Cerebellar nuclear complex (tissue), 1 donor: ENCODE data around the gene RCAN1.
"Not testable (repeated sequence)": the region's sequence is repeated elsewhere in the genome, so short reads cannot be mapped to it uniquely, and the experiment has no call there.

Experiments used
- DNase-seq, 2 experiments: peaks; one replicate each; lab custom pipeline; 2025; lab: John Stamatoyannopoulos, UW

RCAN1 gene

DNA sequence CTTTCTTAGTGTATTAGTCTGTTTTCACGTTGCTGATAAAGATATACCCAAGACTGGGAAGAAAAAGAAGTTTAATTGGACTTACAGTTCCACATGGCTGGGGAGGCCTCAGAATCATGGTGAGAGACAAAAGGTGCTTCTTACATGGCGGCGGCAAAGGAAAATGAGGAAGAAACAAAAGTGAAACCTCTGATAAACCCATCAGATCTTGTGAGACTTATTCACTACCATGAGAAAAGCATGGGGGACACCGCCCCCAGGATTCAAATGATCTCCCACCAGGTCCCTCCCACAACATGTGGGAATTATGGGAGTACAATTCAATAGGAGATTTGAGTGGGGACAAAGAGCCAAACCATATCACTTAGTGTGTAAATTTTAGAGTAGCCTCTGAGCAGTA is 46.1 kb downstream of the RCAN1 start:
- not testable (repeated sequence) for DNase-seq

DNA sequence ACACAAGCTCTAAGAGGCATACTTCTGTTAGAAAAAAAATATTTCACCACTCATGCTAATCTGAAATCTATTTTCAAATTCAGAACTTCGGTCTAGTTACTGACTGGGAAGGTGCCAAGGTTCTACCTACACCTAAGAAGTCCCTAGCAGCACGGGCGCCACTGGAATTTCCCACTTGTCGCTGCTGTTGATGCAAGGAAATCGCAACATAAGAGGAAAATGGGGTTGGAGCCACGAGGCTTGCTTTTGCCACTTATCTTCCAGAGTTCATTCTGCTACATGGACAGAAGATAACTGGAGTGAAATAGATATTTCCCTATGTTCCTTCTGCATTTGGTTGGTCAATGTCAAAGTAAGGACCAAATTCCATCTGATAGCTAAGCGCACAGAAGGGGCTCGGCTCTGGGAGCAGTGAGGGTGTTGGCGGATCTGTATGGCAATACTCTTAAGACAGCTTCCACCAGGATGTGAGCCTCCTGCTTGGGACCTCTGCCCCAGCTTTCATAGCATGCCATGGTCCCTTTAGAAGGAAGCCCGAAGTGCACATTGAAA is 47.2 kb downstream of the RCAN1 start:
- no peak for DNase-seq

DNA sequence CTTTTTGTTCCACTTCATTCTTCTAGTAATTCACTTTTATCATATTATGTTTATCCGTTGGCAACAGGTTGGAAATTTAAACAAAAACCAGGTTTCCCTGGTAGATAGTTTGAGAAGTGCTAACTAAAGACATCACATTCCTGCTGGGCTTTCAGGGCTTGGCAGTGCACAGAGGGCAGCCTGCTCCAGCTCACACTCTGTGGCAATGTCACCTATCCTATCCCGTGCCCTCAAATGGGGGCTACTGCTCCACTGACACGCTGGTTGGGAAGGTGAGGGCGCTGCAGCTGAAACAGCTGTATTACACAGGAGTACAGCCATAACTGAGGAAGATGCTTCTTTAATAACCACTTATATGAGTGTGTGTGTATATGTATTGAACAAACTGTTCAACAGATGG is 49.7 kb downstream of the RCAN1 start:
- DNase-seq: no peak

GRCh38 chr21:34563370-34563769 is 51.5 kb downstream of the RCAN1 start:
- DNase-seq: not testable (repeated sequence)

DNA sequence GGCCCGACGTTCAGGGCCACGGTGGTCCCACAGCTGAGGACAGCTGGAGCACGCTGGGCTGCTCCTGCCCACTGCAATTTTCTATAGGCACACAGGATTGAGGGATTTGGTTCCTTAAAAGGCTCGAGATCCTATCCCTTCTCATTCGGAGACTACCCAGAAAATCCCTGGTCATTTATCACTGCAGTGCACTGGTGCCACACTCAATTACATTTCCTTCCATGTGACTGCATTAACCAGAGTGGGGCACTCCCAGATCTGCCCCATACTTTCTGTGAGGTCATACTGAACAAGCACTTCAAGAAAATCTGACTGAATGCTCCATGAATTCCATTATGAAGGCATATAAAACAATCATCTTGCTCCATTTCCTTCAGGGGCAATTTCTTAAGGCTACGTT is 53.1 kb downstream of the RCAN1 start:
- no peak for DNase-seq

DNA sequence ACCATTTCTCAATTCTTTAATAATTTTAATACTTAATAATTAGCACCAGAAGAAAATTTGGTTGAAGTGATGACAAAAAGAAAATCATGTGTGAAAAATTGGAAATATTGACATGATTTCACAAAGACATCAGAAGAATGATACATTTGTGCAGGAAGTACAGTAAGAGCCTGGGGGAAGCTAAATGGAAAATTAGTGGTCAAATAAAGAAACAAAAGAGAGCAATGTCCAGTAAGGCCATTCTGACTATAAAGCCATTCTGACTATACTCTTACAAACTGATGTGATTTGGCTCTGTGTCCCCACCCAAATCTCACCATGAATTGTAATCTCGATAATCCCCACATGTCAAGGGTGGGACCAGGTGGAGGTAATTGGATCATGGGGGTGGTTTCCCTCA is 54.3 kb downstream of the RCAN1 start:
- no peak for DNase-seq

DNA sequence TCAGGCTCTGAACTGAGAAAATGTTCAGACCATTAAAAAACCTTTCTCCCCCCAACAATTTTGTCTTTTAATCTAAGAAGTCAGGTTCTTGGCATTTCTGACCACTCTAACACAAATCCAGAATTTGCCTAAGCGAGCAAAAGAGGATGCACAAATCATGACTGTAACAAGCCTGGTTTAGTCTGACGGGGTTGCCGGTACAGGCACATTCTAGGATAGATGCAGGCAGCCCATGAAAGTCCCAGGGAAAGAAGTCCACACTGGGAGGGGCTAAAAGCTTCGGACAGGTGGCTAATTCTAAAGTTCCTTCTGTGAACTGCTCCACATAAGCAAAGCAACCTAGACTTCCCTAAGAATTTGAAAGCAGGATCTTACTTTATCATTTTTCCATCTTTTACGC is 54.9 kb downstream of the RCAN1 start:
- no peak for DNase-seq

- DNase-seq: no peak
Measured at GRCh38 chr21:34559089-34559631, 55.8 kb downstream of the RCAN1 start.

DNA sequence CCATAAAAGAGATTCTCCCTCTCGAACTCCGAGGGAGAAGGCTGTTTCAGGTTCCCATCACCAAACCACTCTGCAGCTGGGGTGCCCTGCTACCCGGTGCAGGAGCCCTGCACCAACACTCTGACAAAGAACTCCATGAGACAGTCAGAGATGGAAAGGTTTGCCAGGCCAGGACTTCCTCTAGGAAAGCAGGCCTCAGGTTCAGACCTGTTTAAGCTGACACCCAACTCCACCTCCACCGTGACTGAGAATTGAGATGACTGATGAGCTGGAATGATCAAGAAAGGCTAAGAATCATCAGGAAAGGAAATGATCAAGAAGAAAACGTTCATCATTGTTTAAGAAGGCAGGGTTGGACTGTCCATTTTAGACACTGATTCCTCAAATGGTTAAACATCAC is 56.7 kb downstream of the RCAN1 start:
- no peak for DNase-seq

- no peak for DNase-seq
Measured at GRCh38 chr21:34557261-34557660, 57.7 kb downstream of the RCAN1 start.

DNA sequence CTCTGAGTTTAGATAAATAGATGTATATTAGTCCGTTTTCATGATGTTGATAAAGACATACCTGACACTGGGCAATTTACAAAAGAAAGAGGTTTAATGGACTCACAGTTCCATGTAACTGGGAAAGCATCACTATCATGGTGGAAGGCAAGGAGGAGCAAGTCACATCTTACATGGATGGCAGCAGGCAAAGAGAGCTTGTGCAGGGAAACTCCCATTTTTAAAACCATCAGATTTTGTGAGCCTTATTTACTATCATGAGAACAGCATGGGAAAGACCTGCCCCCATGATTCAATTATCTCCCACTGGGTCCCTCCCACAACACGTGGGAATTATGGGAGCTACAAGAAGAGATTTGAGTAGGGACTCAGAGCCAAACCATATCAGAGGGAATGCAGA is 60.2 kb downstream of the RCAN1 start:
- DNase-seq: not testable (repeated sequence)

GRCh38 chr21:34554227-34554626 is 60.7 kb downstream of the RCAN1 start:
- no peak for DNase-seq

DNA sequence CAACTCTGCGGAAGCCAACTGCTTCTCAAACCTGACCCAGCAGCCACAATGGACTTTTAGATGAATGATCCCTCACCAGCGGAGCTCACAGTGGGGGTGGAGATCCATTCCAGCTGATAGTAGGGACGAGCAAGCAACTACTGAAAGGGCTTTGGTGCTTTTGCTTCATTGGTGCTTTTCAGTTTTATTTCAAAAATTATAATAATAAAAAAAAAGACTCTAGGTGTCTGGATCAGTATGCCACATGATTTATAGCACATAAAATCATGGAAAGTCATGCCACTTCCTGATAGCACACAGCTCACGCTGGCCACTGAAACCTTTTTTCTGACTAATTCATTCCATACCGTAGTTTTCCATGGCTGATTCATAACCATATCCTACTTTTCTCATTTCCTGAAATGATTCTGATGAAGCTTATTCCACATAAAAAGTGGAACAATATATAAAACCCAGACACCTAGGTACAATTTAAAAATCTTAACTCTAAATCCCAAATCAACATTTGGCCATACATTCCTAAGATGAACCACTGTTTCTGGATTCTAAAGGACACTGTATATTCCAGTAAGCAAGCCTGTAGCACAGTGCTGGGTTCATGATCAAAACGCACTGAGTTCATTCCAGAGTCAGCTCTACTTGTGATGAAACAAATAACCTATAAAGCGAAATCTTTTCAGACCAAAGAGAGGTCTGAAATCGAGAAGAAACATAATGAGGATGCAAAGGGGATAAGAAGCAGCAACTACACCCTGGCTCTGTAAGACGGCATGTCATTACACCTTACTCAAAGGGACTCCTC is 61.6 kb downstream of the RCAN1 start:
- DNase-seq: no peak

DNA sequence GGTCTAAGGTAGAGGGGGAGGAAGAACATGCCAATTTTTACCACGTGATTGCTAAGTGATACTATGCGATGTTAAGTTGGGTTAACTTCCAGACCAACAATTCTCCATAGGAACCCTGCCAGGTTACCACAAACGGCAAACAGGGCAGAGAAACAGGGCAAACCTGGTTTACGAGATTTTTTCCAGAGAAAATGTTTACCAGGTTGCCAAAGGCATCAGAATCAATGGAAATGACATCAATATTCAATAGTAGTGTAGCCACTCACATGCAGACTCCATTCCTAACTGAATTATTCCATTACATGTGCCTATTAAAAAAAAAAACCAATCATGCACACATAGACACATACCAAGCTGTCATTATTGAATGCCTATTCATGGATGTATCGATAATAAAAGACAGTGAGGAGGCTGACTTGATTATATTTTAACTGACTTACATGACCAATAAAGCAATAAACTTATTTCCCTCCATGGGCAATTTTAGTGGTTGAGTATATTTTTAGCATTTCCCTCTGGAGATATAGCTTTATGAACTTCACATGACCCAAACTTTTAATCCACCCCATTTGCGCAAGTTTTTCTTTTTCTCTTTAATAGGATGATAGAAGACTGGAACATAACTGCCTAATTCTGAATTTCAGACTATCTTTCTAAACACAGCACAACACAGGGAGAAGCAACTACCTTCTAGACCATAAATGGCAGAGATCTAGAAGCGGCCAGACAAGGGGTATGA is 62.4 kb downstream of the RCAN1 start:
- no peak for DNase-seq

DNA sequence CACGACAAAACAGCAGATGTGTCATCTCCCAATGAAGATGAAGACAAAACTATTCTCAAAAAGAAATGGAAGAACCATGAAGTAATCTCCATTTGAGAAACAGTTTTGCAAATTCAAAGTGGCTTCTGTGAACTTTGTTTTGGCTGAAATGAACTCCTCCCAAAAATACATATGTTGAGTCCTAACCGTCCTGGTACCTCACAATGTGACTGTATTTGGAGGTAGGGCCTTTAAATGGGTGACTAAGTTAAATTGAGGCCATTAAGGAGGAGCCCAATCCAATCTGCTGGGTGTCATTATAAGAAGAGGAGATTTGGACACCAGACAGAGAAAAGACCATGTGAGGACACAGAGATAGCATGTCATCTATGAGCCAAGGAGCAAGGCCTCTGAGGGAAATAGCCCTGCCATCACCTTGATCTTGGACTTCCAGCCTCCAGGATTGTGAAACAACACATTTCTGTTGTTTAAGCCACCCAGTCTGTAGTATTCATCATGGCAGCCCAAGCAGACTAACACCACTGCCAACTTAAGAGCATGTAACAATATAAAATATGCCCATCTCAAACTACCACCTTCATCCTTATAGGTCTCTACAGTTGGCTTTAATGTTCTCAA is 64.6 kb downstream of the RCAN1 start:
- no peak for DNase-seq

GRCh38 chr21:34548781-34549376 is 66.0 kb downstream of the RCAN1 start:
- no peak for DNase-seq

- no peak for DNase-seq
Measured at GRCh38 chr21:34546542-34546941, 68.4 kb downstream of the RCAN1 start.

DNA sequence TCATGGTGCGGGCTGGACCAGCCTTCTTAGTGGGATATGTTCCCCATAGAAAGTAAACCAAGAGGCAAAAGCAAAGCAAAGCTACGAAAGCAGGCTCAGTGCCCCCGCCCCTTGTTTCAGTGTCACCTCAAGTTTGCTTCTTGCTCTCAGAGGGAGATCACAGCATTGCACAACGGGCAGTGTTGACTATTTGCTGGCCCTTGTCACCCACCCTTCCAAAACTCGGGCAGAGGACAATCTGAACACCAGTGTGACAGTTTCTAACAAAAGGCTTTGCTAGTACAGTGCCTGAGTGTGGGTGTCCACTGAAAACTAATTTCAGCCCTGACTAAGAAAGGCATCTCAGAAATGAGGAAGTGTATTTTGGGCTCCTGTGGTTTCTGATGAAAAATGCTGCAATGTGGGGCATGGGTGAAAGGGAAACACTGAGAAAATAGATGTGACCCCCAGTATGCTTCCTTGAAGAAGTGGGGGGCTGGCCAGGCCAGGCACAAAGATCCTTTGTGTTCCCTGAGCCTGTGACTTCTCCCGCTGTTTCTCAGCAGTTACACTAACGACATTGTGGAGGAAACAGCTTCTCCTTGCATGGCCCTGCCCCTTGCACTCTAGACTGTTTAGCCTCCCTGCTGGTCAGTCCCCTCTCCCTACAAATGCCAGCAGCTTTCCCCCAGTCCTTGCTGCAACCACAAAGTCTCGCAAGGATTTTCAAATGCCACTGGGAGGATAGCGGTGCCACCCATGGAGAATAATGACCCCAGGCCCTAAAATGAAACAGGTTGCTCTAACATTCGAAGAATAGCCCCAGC is 69.6 kb downstream of the RCAN1 start:
- no peak for DNase-seq

GRCh38 chr21:34544032-34544496 is 70.8 kb downstream of the RCAN1 start:
- DNase-seq: no peak

DNA sequence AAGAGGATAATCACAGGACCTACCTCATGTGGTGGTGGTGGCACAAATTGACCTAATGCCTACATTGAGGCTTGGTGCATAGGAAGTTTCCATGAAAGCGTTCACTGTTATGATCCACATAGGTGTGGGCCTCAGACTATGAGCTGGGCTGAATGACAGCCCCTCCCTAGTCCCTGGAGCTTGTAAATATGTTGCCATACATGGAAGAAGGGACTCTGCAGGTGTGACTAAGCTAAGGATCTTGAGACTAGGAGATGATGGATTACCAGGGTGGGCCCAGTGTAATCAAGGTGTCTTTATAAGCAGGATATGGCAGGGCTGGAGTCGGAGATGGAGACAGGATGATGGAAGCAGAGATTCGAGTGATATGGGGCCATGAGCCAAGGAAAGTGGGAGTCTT is 71.9 kb downstream of the RCAN1 start:
- DNase-seq: no peak

DNA sequence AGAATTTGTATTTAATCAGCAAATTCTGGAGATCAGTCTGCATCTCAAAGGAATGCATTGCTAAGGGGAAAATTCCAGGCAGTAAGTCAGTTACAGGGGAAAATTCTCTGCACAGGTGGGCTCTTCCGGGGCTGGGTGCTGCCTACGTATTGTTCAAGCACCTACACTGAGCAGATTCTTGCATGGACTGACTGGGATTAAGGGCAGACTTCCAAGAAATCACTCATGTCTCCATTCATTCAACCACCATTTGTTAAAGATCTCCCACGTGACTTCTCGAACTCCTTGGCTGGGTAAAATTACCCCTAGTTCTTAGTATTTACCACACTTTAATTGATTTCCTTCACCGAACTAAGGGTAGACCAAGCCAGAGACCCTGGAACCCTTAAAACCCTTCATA is 74.7 kb downstream of the RCAN1 start:
- DNase-seq: no peak
